Smooth muscle cell (in vitro differentiated cells): Measurements from ENCODE around the gene CCDC91. TPM values are rescaled to one million over a fixed set of nuclear protein-coding genes. Genes with fewer than 3 reads are reported as not detected.

Experiments
- DNase-seq: peaks from one replicate; lab custom pipeline; 2025; ENCODE audit not compliant: unreplicated experiment; lab: John Stamatoyannopoulos, UW
- H2AFZ ChIP-seq: fragments of 200-600 bp; sonication (generic); 2 replicates; pipeline ENCODE4 v1.6.0; 2016; ENCODE audit warnings: antibody characterized with exemption, low read depth, mild to moderate bottlenecking
- H3F3A ChIP-seq: fragments of 200-600 bp; sonication (generic); 2 replicates; pipeline ENCODE4 v1.6.0; 2017; ENCODE audit warnings: antibody characterized with exemption, low read depth
- H3K27ac ChIP-seq: fragments of 200-600 bp; sonication (generic); 2 replicates; pipeline ENCODE4 v1.5.1; 2016; ENCODE audit warnings: low read depth, mild to moderate bottlenecking
- H3K27me3 ChIP-seq: fragments of 200-600 bp; sonication (generic); 2 replicates; pipeline ENCODE4 v1.6.1; 2016; ENCODE audit warnings: low read depth, mild to moderate bottlenecking
- H3K36me3 ChIP-seq: fragments of 200-600 bp; sonication (generic); 2 replicates; pipeline ENCODE4 v1.5.1; 2016; ENCODE audit warnings: low read depth
- H3K4me1 ChIP-seq: fragments of 200-600 bp; sonication (generic); 2 replicates; pipeline ENCODE4 v1.5.1; 2016; ENCODE audit warnings: low read depth
- H3K4me2 ChIP-seq: fragments of 200-600 bp; sonication (generic); 2 replicates; pipeline ENCODE4 v1.6.0; 2016; ENCODE audit warnings: mild to moderate bottlenecking
- H3K4me3 ChIP-seq: fragments of 200-600 bp; sonication (generic); 2 replicates; pipeline ENCODE4 v1.5.1; 2016; ENCODE audit warnings: mild to moderate bottlenecking
- H3K79me2 ChIP-seq: fragments of 200-600 bp; sonication (generic); 2 replicates; pipeline ENCODE4 v1.6.0; 2016; ENCODE audit warnings: low read depth, mild to moderate bottlenecking
- H3K9ac ChIP-seq: fragments of 200-600 bp; sonication (generic); 2 replicates; pipeline ENCODE4 v1.6.0; 2016; ENCODE audit warnings: low read depth
- H3K9me3 ChIP-seq: fragments of 200-600 bp; sonication (generic); replicated peaks from 2 replicates; pipeline ENCODE4 v1.5.1; 2016; ENCODE audit warnings: low read depth
- H4K20me1 ChIP-seq: fragments of 200-600 bp; sonication (generic); 2 replicates; pipeline ENCODE4 v1.6.0; 2016; ENCODE audit warnings: low read depth
- CTCF ChIP-seq: fragments of 200-600 bp; sonication (generic); IDR thresholded peaks from 2 replicates; pipeline ENCODE4 v1.5.1; 2017; ENCODE audit warnings: borderline replicate concordance, mild to moderate bottlenecking, antibody characterized with exemption; ENCODE audit not compliant: insufficient read depth, poor library complexity, severe bottlenecking
- WGBS: methylation state at CpG from one replicate; pipeline ENCODE4 v1.1.7; 2016; ENCODE audit warnings: low lambda C conversion rate; 5-methylcytosine and 5-hydroxymethylcytosine counted together
- polyA plus RNA-seq: library from polyadenylated mRNA; unstranded; fragments of >200 nt; fragmentation: Nextera tagmentation; extraction: Ambion mirVana; gene quantifications from 2 replicates; pipeline ENCODE4 v1.2.1, GENCODE V29; 2016
- total RNA-seq: library from RNA; depleted of rRNA; stranded (reverse); fragments of >200 nt; gene quantifications from 2 replicates; pipeline ENCODE4 v1.2.3, GENCODE V29; 2014

CCDC91 gene
- total and polyA plus RNA-seq, 2 experiments from 2014 or later, result 20.1 to 23.7 TPM

- no peaks in the 10 kb centered on the region for H3K27me3 ChIP-seq
- H2AFZ ChIP-seq, result no peak overlapping the region
- DNase-seq, result no peak
- no peak overlapping the region for H3K27ac ChIP-seq
- no peaks in the 10 kb centered on the region for H3K9me3 ChIP-seq
- TF ChIP-seq CTCF, result no peak
- H3K9ac ChIP-seq, result no peak overlapping the region
- 93% methylated on average over 1 of the region's 1 CpG for WGBS
- no peaks in the 10 kb centered on the region for H3F3A ChIP-seq
- H4K20me1 ChIP-seq, result no peaks in the 10 kb centered on the region
- H3K4me1 ChIP-seq, result no peaks in the 10 kb centered on the region
- H3K4me3 ChIP-seq, result no peak overlapping the region
- H3K79me2 ChIP-seq, result no peaks in the 10 kb centered on the region
- H3K36me3 ChIP-seq, result peaks cover 3% of the 10 kb centered on the region
- H3K4me2 ChIP-seq, result no peak overlapping the region
Measured at GRCh38 chr12:28513983-28514382, 323.7 kb downstream of the CCDC91 start.

- H4K20me1 ChIP-seq, result no peaks in the 10 kb centered on the region
- H3K4me1 ChIP-seq, result no peaks in the 10 kb centered on the region
- H3K36me3 ChIP-seq, result peaks cover 5% of the 10 kb centered on the region
- no peak overlapping the region for H3K27ac ChIP-seq
- H3K9me3 ChIP-seq, result no peaks in the 10 kb centered on the region
- H3K79me2 ChIP-seq, result no peaks in the 10 kb centered on the region
- no peaks in the 10 kb centered on the region for H3K27me3 ChIP-seq
- H3K4me2 ChIP-seq, result no peak overlapping the region
- WGBS, result 67% methylated on average over 1 of the region's 1 CpG
- H2AFZ ChIP-seq, result no peak overlapping the region
- no peak for TF ChIP-seq CTCF
- no peak overlapping the region for H3K9ac ChIP-seq
- no peak overlapping the region for H3K4me3 ChIP-seq
- DNase-seq, result no peak
- no peaks in the 10 kb centered on the region for H3F3A ChIP-seq
Measured at GRCh38 chr12:28517101-28517500, 326.8 kb downstream of the CCDC91 start.

- Histone ChIP-seq H3K4me1 (no peaks in the 10 kb centered on the region), H3F3A (no peaks in the 10 kb centered on the region), H3K9ac (no peak overlapping the region), H3K27ac (no peak overlapping the region), H4K20me1 (no peaks in the 10 kb centered on the region), H3K36me3 (no peaks in the 10 kb centered on the region), H3K4me2 (no peak overlapping the region), H3K9me3 (peaks cover 8% of the 10 kb centered on the region), H3K27me3 (no peaks in the 10 kb centered on the region), H3K4me3 (no peak overlapping the region), H3K79me2 (no peaks in the 10 kb centered on the region), H2AFZ (no peak overlapping the region)
- no peak for TF ChIP-seq CTCF
- WGBS, result 90% methylated on average over 5 of the region's 5 CpGs
- no peak for DNase-seq
Measured at GRCh38 chr12:28527631-28528249, 337.5 kb downstream of the CCDC91 start.

GRCh38 chr12:28535216-28535615, 345.0 kb downstream of the CCDC91 start:
- peak overlapping the region; percentile 47 for H3K27ac ChIP-seq
- H3K4me1 ChIP-seq, result no peaks in the 10 kb centered on the region
- H3K4me2 ChIP-seq, result peak overlapping the region; percentile 52
- no peak overlapping the region for H3K4me3 ChIP-seq
- no peaks in the 10 kb centered on the region for H3K27me3 ChIP-seq
- H3F3A ChIP-seq, result no peaks in the 10 kb centered on the region
- H4K20me1 ChIP-seq, result no peaks in the 10 kb centered on the region
- 37% methylated on average over 2 of the region's 2 CpGs for WGBS
- H3K9ac ChIP-seq, result no peak overlapping the region
- no peaks in the 10 kb centered on the region for H3K9me3 ChIP-seq
- no peaks in the 10 kb centered on the region for H3K79me2 ChIP-seq
- DNase-seq, result no peak
- TF ChIP-seq CTCF, result no peak
- no peaks in the 10 kb centered on the region for H3K36me3 ChIP-seq
- no peak overlapping the region for H2AFZ ChIP-seq
